AG04449 (cell line): ENCODE results near the gene AASDH.

ENCODE experiments used
- CTCF ChIA-PET: fragments of 350-600 bp; formaldehyde crosslinking; extraction: SDS; loops from one replicate; lab custom pipeline; 2021; ENCODE audit warnings: antibody characterized with exemption; lab: Yijun Ruan, JAX
- POLR2A ChIA-PET: fragments of 400-600, 350-600 bp; formaldehyde crosslinking; extraction: SDS; loops from one replicate; lab custom pipeline; 2020; ENCODE audit warnings: antibody characterized with exemption, inconsistent platforms; lab: Yijun Ruan, JAX
- DNase-seq: peaks from one replicate; pipeline ENCODE4 v3.0.0-alpha.2; 2010; ENCODE audit warnings: low read depth, low spot score
- H3K4me3 ChIP-seq: 2 replicates; pipeline ENCODE4 v1.5.1; 2011; ENCODE audit warnings: low read depth, mild to moderate bottlenecking, control low read depth, low read length
- TF ChIP-seq, protein P1 (sequence below): IDR thresholded peaks from one replicate; pipeline ENCODE4 v1.5.1; 2011; ENCODE audit warnings: mild to moderate bottlenecking, moderate library complexity, low read length, control low read depth, inconsistent platforms; ENCODE audit not compliant: insufficient read depth; ENCODE audit errors: missing control alignments

The AASDH gene

DNA sequence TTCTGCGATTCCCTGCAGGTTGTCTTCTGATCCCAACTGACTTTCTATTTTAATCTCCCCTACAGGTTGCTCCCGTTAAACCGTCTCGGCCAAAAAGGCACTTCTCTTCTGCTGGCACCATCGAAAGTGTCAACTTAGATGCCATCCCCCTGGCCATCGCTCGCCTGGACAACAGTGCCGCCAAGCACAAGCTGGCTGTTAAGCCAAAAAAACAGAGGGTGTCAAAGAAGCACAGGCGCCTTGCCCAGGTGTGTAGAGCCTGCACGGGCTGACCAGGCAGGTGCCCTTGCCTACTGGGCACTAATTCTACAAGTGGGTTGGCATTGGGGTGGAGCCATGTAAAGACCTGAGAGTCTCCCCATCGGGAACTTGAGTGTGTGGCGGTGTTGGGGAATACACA, 74.2 kb downstream of the AASDH start:
- no peak for DNase-seq
- CTCF ChIA-PET, result no interaction called here
- TF ChIP-seq, protein P1, sequence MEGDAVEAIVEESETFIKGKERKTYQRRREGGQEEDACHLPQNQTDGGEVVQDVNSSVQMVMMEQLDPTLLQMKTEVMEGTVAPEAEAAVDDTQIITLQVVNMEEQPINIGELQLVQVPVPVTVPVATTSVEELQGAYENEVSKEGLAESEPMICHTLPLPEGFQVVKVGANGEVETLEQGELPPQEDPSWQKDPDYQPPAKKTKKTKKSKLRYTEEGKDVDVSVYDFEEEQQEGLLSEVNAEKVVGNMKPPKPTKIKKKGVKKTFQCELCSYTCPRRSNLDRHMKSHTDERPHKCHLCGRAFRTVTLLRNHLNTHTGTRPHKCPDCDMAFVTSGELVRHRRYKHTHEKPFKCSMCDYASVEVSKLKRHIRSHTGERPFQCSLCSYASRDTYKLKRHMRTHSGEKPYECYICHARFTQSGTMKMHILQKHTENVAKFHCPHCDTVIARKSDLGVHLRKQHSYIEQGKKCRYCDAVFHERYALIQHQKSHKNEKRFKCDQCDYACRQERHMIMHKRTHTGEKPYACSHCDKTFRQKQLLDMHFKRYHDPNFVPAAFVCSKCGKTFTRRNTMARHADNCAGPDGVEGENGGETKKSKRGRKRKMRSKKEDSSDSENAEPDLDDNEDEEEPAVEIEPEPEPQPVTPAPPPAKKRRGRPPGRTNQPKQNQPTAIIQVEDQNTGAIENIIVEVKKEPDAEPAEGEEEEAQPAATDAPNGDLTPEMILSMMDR, result no peak
- POLR2A ChIA-PET, result no interaction called here
- H3K4me3 ChIP-seq, result no peak overlapping the region

GRCh38 chr4:56311299-56311975, 75.9 kb downstream of the AASDH start:
- ChIA-PET POLR2A (no interaction called here), CTCF (no interaction called here)
- no peak for DNase-seq
- H3K4me3 ChIP-seq, result no peak overlapping the region
- TF ChIP-seq, protein P1, result no peak

DNA sequence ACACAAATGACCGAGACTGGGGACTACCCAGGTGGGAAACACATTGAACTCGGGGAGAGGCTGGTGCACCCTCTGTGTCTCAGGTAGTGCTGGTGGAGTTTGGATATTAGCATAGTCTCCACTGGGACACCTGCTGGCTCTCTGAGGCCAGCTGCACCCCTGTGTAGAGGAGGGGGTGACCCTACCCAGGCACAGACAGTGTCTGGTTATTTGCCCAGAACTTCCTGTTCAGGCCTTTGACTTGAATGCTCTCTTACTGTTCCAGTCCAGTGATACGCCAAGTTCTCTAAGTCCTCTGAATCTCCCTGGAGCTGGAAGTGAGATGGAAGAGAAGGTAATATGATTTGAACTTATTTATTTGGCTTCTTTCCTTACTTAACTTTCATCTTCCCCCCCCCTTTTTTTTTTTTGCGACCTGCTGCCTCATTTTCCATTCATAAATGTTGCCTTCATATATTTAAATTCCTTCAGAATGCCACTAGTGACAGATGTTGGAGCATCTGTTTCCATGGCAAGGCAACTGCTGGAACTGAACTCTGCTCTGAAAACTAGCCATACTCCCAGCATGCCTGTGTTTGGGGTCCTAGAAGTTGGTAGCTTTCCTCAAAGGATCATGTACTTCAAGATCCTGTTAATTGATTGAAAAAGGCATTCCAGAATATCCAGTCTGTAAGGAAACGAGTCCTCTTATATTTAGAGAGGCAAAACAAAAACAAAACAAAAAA, 76.7 kb downstream of the AASDH start:
- CTCF ChIA-PET, result interaction anchor here (1.2 kb wide), 1 partner anchor 8 kb away, joined by 3 read pairs; no protein-coding TSS in a partner anchor
- POLR2A ChIA-PET, result no interaction called here
- H3K4me3 ChIP-seq, result no peak overlapping the region
- DNase-seq, result no peak
- TF ChIP-seq, protein P1, result no peak

- POLR2A ChIA-PET, result no interaction called here
- TF ChIP-seq, protein P1, result no peak
- CTCF ChIA-PET, result no interaction called here
- DNase-seq, result no peak
- H3K4me3 ChIP-seq, result no peak overlapping the region
Observed at GRCh38 chr4:56308384-56308783, 78.9 kb downstream of the AASDH start.

GRCh38 chr4:56307423-56307822, 79.9 kb downstream of the AASDH start:
- ChIA-PET POLR2A (no interaction called here), CTCF (interaction anchor here (1.7 kb wide), 1 partner anchor 16 kb away, joined by 5 read pairs; no protein-coding TSS in a partner anchor)
- no peak for DNase-seq
- H3K4me3 ChIP-seq, result no peak overlapping the region
- TF ChIP-seq, protein P1, result no peak

DNA sequence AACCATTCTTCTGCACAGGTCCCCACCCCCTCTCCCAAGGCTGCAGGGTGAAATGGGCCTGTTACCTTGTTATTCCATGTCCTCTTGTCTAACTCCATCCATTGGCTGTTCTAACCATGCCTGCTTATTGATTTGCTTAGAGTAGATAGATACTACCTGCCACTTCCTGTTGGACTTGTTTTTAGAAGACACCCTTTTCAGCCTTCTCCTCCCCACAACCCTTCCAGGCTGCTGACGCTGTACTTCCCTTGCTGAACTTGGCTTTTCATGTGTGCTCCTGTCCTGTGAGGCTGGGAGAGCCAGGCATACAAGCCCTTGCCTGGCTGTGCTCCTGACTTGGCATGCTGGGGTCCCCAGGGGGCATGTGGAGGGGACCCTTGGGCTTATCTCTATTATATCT, 81.9 kb downstream of the AASDH start:
- TF ChIP-seq, protein P1, result no peak
- ChIA-PET POLR2A (no interaction called here), CTCF (no interaction called here)
- no peak for DNase-seq
- H3K4me3 ChIP-seq, result no peak overlapping the region
